GM12878 (cell line): ENCODE results near the gene MYL12A. TPM values are rescaled to one million over a fixed set of nuclear protein-coding genes. Genes with fewer than 3 reads are reported as not detected.

Experiments used
- CTCF ChIP-seq, 3 experiments: IDR thresholded peaks in 2 of 3; conservative IDR thresholded peaks in 1 of 3; 2 replicates each; pipeline ENCODE4 v1.5.1; 2011; ENCODE audit warnings: low read depth in 3 of 3, low read length in 3 of 3, mild to moderate bottlenecking in 3 of 3, control low read depth in 2 of 3, moderate library complexity in 2 of 3, inconsistent platforms in 1 of 3, mixed read lengths in 1 of 3; ENCODE audit not compliant: control insufficient read depth in 2 of 3, insufficient read depth in 1 of 3; ENCODE audit errors: extremely low read depth in 1 of 3
- E2F8 ChIP-seq: fragments of 450-650 bp; IDR thresholded peaks from 2 replicates; pipeline ENCODE4 v1.6.1; 2018; ENCODE audit warnings: mild to moderate bottlenecking, low read depth, moderate library complexity; ENCODE audit not compliant: partially characterized antibody
- ESRRA ChIP-seq: IDR thresholded peaks from 2 replicates; pipeline ENCODE4 v1.6.1; 2012; ENCODE audit warnings: mild to moderate bottlenecking, low read length, improper control_type of control experiment
- IRF5 ChIP-seq: fragments of 450-650 bp; IDR thresholded peaks from 2 replicates; pipeline ENCODE4 v1.6.1; 2017; ENCODE audit warnings: borderline replicate concordance
- MYC ChIP-seq: IDR thresholded peaks from 2 replicates; pipeline ENCODE4 v1.6.1; 2011; ENCODE audit warnings: mild to moderate bottlenecking, low read length, moderate library complexity, inconsistent platforms; ENCODE audit not compliant: insufficient read depth, insufficient replicate concordance, insufficient read length, severe bottlenecking
- NFYA ChIP-seq: IDR thresholded peaks from 2 replicates; pipeline ENCODE4 v1.6.1; 2011; ENCODE audit warnings: low read depth, mild to moderate bottlenecking, low read length, improper control_type of control experiment, borderline replicate concordance
- STAT1 ChIP-seq: fragments of 450-650 bp; conservative IDR thresholded peaks from 2 replicates; pipeline ENCODE4 v1.6.1; 2014; ENCODE audit warnings: antibody characterized with exemption, mild to moderate bottlenecking
- TCF7 ChIP-seq: IDR thresholded peaks from 2 replicates; pipeline ENCODE4 v1.6.1; 2014; ENCODE audit warnings: antibody characterized with exemption, borderline replicate concordance
- polyA plus RNA-seq, 11 experiments: library from polyadenylated mRNA; depleted of rRNA in 4 of 11; unstranded in 6 of 11; stranded (reverse) in 5 of 11; fragments of >200 nt; fragmentation: Nextera tagmentation in 4 of 11; fragmentation: Illumina TruSeq in 1 of 11; extraction: Ambion mirVana in 4 of 11; extraction: Trizol in 1 of 11; gene quantifications; 1 replicate in 1 of 11; 2 replicates in 10 of 11; pipeline versions ENCODE4 v1.2.1 to v1.2.3, GENCODE V29; 2011 to 2016; ENCODE audit warnings: inconsistent platforms in 2 of 11, missing spikeins in 2 of 11, low read depth in 1 of 11
- total RNA-seq, 4 experiments: library from RNA; depleted of rRNA in 3 of 4; stranded (reverse); fragments of >200 nt in 3 of 4; fragmentation: Illumina TruSeq in 1 of 4; extraction: Trizol in 1 of 4; gene quantifications; 2 replicates each; pipeline versions ENCODE4 v1.2.1 to v1.2.3, GENCODE V29; 2013 to 2021

Gene MYL12A
- total and polyA plus RNA-seq, 10 of the 15 experiments (the other 5 are each of a cell fraction or from before 2014, with no cell fraction given), result 488 to 1,663 (median 924) TPM

GRCh38 chr18:3265564-3266033 is 18.0 kb downstream of the MYL12A start (continued):
- TF ChIP-seq MYC (no peak), E2F8 (no peak), ESRRA (no peak), TCF7 (no peak), NFYA (no peak), IRF5 (no peak), CTCF (IDR thresholded peaks at IDR 0.05 in 2 of 3, conservative IDR thresholded peaks at IDR 0.05 in 1 of 3; ENCODE audit: control insufficient read depth in 2 of 3, extremely low read depth in 1 of 3, insufficient read depth in 1 of 3, low read depth in 3 of 3, low read length in 3 of 3) (no peak), STAT1 (no peak)
